GM12878 (cell line): ENCODE measurements around the gene ITGB2.

ENCODE experiments used
- CEBPB ChIP-seq, 2 experiments: fragments of 150-350 bp in 1 of 2; IDR thresholded peaks; 2 replicates each; pipeline ENCODE4 v1.6.1; 2012 to 2014; ENCODE audit warnings: low read depth in 2 of 2, low read length in 2 of 2, borderline replicate concordance in 1 of 2, inconsistent platforms in 1 of 2
- CTCF ChIP-seq, 3 experiments: IDR thresholded peaks in 2 of 3; conservative IDR thresholded peaks in 1 of 3; 2 replicates each; pipeline ENCODE4 v1.5.1; 2011; ENCODE audit warnings: low read depth in 3 of 3, low read length in 3 of 3, mild to moderate bottlenecking in 3 of 3, control low read depth in 2 of 3, moderate library complexity in 2 of 3, inconsistent platforms in 1 of 3, mixed read lengths in 1 of 3; ENCODE audit not compliant: control insufficient read depth in 2 of 3, insufficient read depth in 1 of 3; ENCODE audit errors: extremely low read depth in 1 of 3
- POLR2A ChIP-seq: IDR thresholded peaks from 2 replicates; pipeline ENCODE4 v1.6.1; 2011; ENCODE audit warnings: low read depth, mild to moderate bottlenecking, low read length
- REST ChIP-seq: IDR thresholded peaks from 2 replicates; pipeline ENCODE4 v1.6.1; 2012; ENCODE audit warnings: mild to moderate bottlenecking, low read depth, low read length
- SREBF2 ChIP-seq: IDR thresholded peaks from 2 replicates; pipeline ENCODE4 v1.6.1; 2012; ENCODE audit warnings: mild to moderate bottlenecking, low read length
- TARDBP ChIP-seq: IDR thresholded peaks from 2 replicates; pipeline ENCODE4 v1.6.1; 2016; ENCODE audit warnings: borderline replicate concordance
- YY1 ChIP-seq: IDR thresholded peaks from 2 replicates; pipeline ENCODE4 v1.6.1; 2011; ENCODE audit warnings: low read depth, mild to moderate bottlenecking, low read length
- TF ChIP-seq, protein P1 (sequence below): IDR thresholded peaks from 2 replicates; pipeline ENCODE4 v1.6.1; 2011; ENCODE audit warnings: borderline replicate concordance, low read depth, mild to moderate bottlenecking, moderate library complexity, low read length; ENCODE audit not compliant: insufficient read depth, poor library complexity, severe bottlenecking

GRCh38 chr21:44949779-44950198, 29.1 kb upstream of the ITGB2 start:
- TF ChIP-seq CTCF (IDR thresholded peaks at IDR 0.05 in 2 of 3, conservative IDR thresholded peaks at IDR 0.05 in 1 of 3; ENCODE audit: control insufficient read depth in 2 of 3, extremely low read depth in 1 of 3, insufficient read depth in 1 of 3, low read depth in 3 of 3, low read length in 3 of 3), result peak; percentile 90 to 96 (median 95); a peak in 5 of 6 replicates
- no peak for TF ChIP-seq CEBPB (IDR thresholded peaks at IDR 0.05; ENCODE audit: borderline replicate concordance in 1 of 2, low read depth in 2 of 2, low read length in 2 of 2)
- TF ChIP-seq REST, result no peak
- peak; percentile 54 for TF ChIP-seq YY1
- TF ChIP-seq TARDBP, result no peak
- TF ChIP-seq, protein P1, sequence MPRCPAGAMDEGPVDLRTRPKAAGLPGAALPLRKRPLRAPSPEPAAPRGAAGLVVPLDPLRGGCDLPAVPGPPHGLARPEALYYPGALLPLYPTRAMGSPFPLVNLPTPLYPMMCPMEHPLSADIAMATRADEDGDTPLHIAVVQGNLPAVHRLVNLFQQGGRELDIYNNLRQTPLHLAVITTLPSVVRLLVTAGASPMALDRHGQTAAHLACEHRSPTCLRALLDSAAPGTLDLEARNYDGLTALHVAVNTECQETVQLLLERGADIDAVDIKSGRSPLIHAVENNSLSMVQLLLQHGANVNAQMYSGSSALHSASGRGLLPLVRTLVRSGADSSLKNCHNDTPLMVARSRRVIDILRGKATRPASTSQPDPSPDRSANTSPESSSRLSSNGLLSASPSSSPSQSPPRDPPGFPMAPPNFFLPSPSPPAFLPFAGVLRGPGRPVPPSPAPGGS, result no peak
- no peak for TF ChIP-seq SREBF2
- no peak for TF ChIP-seq POLR2A
